Left forelimb (tissue), 1 donor: ENCODE data around the gene COLEC11.

Experiments
- DNase-seq: peaks from one replicate; pipeline ENCODE4 v3.0.0-alpha.2; 2018; ENCODE audit warnings: low spot score

COLEC11 gene

GRCh38 chr2:3639015-3639630 is 44.2 kb downstream of the COLEC11 start:
- DNase-seq, result no peak

GRCh38 chr2:3639653-3640052 is 44.7 kb downstream of the COLEC11 start:
- DNase-seq, result no peak

- DNase-seq, result peak; percentile 55
Measured at GRCh38 chr2:3641181-3641580, 46.3 kb downstream of the COLEC11 start.

- DNase-seq, result peak; percentile 62
Measured at GRCh38 chr2:3641841-3642421, 47.0 kb downstream of the COLEC11 start.

- peak; percentile 42 for DNase-seq
Measured at GRCh38 chr2:3642521-3643215, 47.8 kb downstream of the COLEC11 start.

- DNase-seq, result peak; percentile 48
Measured at GRCh38 chr2:3643371-3644245, 48.7 kb downstream of the COLEC11 start.

GRCh38 chr2:3644246-3644525 is 49.3 kb downstream of the COLEC11 start:
- no peak for DNase-seq

- peak; percentile 38 for DNase-seq
Measured at GRCh38 chr2:3644891-3645605, 50.1 kb downstream of the COLEC11 start.

GRCh38 chr2:3645745-3646389 is 51.0 kb downstream of the COLEC11 start:
- no peak for DNase-seq

- DNase-seq, result no peak
Measured at GRCh38 chr2:3646446-3646845, 51.5 kb downstream of the COLEC11 start.

- DNase-seq, result no peak
Measured at GRCh38 chr2:3647246-3647645, 52.3 kb downstream of the COLEC11 start.

GRCh38 chr2:3647831-3648651 is 53.1 kb downstream of the COLEC11 start:
- no peak for DNase-seq

- no peak for DNase-seq
Measured at GRCh38 chr2:3648652-3649177, 53.8 kb downstream of the COLEC11 start.

GRCh38 chr2:3649581-3649980 is 54.7 kb downstream of the COLEC11 start:
- DNase-seq, result no peak

GRCh38 chr2:3650140-3650920 is 55.4 kb downstream of the COLEC11 start:
- DNase-seq, result no peak

GRCh38 chr2:3651691-3652648 is 57.1 kb downstream of the COLEC11 start:
- peak; percentile 74 for DNase-seq

GRCh38 chr2:3652896-3653625 is 58.1 kb downstream of the COLEC11 start:
- DNase-seq, result no peak

- DNase-seq, result no peak
Measured at GRCh38 chr2:3654011-3654410, 59.1 kb downstream of the COLEC11 start.
